Erythroblast (primary cell): ENCODE data around the gene WDR45B.

Experiments used
- GATA1 ChIP-seq: IDR thresholded peaks from 2 replicates; pipeline ENCODE4 v1.6.1; 2011; ENCODE audit warnings: low read depth, mild to moderate bottlenecking, control low read depth, low read length, moderate library complexity
- POLR2A ChIP-seq: IDR thresholded peaks from 2 replicates; pipeline ENCODE4 v1.6.1; 2011; ENCODE audit warnings: mild to moderate bottlenecking, low read length

- TF ChIP-seq POLR2A (no peak), GATA1 (no peak)
These were observed 35.3 kb upstream of the WDR45B start for GRCh38 chr17:82683534-82683933.
